DMS153 treated with DMSO at 0.1 percent for 48 hours (cell line): ENCODE measurements around the gene PEX5L.
"Not testable (repeated sequence)": the region's sequence is repeated elsewhere in the genome, so short reads cannot be mapped to it uniquely, and the experiment has no call there.

ENCODE experiments used
- DNase-seq: peaks from one replicate; lab custom pipeline; 2025; ENCODE audit not compliant: unreplicated experiment; lab: John Stamatoyannopoulos, UW

The PEX5L gene

DNA sequence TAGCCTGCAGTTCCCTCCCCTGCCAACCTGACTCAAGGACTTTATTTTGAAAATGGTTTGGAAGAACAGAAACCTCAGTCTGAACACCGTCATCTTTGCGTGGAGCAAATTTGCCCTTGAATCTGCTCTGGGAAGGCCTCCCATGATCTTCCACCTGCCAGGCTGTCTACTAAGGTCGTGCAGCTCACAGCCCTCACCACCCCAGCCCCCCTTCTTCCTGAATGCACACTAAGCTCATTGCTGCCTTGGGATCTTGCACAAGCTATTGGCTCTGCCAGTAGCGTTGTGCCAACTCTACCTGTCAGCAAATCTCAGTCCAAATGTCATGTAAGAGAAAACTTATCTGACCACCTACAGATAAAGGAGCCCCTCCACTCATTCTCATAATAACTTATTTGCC is 242.4 kb downstream of the PEX5L start:
- no peak for DNase-seq

GRCh38 chr3:179791793-179792192 is 244.9 kb downstream of the PEX5L start:
- DNase-seq = no peak

DNA sequence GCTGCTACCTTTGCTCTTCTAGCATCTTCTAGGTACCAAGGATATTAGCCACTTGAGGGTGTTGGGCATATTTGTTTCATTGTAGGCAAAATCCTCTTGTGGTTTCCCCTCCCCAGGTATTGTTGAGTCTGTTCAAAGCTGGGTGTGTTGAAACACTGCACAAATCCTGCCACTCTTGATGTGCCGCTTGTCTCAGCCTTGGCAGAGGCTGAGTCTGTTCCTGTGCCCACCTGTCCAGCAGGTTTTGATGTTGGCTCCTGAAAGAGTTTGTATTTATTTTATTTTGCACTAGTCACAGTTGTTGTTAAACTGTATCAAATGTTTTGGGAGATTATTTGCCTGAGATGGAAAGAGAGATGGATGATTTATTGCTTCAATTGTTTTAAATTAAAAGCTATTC is 247.7 kb downstream of the PEX5L start:
- no peak for DNase-seq

DNA sequence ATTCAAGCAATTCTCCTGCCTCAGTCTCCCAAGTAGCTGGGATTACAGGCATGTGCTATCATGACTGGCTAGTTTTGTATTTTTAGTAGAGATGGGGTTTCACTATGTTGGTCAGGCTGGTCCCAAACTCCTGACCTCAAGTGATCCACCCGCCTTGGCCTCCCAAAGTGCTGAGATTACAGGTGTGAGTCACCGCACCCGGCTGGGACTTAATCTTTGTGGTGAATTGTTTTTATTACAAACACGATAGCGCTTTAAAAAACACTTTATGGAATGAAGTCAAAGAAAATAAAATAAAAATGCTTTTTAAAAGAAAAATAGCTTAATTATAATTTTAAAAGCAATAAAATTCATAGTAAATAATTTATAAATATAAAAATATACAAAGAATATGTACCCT is 253.9 kb downstream of the PEX5L start:
- DNase-seq = not testable (repeated sequence)

DNA sequence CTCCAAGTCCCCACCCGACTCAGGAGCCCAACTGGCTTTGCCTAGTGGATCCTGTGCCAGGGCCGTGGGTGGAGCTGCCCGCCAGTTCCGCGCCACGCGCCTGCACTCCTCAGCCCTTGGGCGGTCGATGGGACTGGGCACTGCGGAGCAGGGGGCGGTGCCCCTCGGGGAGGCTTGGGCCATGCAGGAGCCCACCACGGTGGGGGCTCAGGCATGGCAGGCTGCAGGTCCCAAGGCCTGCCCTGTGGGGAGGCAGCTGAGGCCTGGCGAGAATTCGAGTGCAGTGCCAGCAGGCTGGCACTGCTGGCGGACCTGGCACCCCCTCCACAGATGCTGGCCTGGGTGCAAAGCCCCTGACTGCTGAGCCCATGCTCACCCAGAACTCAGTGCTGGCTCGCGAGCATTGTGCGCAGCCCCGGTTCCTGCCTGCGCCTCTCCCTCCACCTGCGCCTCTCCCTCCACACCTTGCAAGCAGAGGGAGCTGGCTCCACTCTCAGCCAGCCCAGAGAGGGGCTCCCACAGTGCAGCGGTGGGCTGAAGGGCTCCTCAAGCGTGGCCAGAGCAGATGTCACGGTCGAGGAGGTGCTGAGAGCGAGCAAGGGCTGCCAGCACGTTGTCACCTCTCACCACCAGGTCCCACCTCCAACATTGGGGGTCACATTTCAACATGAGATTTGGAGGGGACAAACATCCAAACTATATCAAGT is 261.2 kb downstream of the PEX5L start:
- DNase-seq = no peak

DNA sequence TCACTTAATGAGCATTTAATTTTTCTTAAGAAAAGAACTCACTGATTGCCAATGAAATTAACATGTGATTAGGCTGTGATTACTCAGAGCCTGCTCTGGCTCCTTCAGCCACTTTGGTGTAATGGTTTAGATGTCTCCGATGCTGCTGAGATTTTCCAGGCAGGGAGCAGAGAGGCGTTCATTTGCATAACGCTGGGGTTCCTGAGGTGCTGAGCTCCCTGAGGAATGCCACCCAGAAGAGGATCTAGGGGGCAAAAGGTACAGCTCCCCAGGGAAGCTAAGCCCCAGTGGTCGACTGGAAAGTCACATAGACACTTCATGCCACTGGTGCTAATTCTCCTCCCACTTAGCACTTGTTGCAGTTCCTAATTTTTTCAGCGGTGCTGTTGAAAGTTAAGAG is 264.4 kb downstream of the PEX5L start:
- DNase-seq = no peak

- DNase-seq = no peak
Observed at GRCh38 chr3:179771797-179772196, 264.9 kb downstream of the PEX5L start.

DNA sequence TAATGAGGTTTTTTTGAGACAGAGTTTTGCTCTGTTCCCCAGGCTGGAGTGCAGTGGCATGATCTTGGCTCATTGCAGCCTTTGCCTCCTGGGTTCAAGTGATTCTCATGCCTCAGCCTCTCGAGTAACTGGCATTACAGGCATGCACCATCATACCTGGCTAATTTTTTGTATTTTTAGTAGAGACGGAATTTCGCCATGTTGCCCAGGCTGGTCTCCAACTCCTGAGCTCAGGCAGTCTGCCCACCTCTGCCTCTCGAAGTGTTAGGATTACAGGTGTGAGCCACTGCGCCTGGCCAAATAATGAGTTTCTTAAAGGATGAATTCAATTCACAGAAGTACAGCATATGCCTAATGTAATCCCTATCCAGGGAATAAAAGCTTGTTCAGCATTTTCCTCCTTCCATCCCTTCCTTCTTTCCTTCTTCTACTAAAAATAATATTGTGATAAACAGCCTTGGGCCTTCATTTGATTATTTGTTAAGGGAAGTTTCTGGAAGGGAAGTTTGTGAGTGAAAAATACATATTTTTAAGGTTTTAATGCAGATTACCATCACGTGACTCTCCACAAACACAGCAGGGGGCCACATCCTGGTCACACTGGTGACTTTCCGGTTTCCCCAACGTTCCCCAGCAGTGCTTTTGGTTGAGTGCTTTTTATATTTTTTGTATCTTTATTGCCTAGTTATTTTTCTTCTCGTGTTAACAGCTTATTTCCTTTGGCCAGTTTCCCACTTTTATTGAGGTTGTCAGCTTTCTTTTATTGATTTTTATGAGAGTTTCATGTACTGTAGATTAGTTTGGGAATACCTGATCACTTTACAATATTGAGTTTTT is 267.1 kb downstream of the PEX5L start:
- no peak for DNase-seq

- no peak for DNase-seq
Observed at GRCh38 chr3:179768080-179768479, 268.7 kb downstream of the PEX5L start.

- DNase-seq = no peak
Observed at GRCh38 chr3:179766416-179767133, 270.2 kb downstream of the PEX5L start.

- no peak for DNase-seq
Observed at GRCh38 chr3:179765396-179765795, 271.3 kb downstream of the PEX5L start.

DNA sequence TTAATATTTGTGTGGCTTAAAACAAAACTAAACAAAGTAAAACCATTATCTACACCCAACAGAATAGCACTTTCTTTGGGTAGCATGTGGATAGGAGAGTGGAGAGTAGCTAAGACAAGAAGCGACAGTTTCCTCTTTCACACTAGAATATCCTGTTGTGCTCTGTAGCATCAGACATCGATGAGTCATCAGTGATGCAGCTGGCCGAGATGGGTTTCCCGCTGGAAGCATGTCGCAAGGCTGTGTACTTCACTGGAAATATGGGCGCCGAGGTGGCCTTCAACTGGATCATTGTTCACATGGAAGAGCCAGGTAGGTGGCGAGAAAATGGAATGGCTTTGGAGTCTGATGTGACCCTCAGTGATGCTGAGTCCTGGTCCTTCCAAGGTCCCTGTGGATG is 275.8 kb downstream of the PEX5L start:
- no peak for DNase-seq

DNA sequence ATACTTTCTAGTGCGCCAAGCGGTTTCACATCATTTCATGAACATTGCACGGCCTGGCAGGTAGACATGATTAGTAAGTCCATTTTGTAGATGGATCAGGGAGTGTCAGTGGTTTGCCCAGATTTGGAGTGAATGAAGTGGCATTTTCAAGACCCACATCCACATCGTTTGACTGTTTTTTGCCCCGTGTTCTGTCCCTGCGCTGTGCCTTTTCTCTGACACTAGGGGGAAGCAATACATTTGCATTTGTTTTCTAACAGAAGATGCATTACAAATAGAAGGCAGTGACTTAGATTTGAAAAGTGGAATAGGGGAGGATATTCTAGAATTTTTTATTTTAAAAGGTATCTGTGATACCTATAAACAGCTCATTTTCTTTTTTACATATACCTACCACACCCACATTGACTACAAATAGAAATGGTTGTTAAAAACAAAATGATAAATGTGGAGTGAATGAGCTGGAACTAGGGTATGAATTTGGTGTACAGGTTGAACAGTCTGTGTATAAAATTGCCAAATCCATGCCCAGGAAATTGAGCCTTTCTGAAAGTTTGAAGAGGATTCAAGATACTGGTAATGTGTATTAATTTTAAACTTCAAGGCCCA is 285.9 kb downstream of the PEX5L start:
- no peak for DNase-seq

DNA sequence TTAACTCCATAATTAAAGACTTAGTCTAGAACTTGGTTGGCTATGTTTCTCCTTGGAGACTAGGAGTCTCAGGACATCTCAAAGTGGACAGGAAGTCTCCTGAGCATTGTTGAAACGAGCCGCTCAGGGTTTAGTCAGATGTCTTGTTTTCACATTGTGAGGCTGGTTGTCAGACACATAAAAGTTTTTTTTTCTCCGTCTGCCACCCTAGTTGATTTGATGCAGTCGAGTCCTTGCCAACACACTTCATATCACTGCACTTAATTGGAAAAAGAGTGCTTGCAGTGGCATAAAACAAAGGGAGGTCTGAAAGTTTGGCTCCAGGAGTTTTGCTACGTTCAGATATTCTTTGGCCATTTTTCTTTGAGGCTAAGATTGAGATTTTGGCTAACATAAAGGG is 291.0 kb downstream of the PEX5L start:
- no peak for DNase-seq

- no peak for DNase-seq
Observed at GRCh38 chr3:179745079-179745478, 291.7 kb downstream of the PEX5L start.
